ENCODE measurements around the gene DGKK.
"Not testable (repeated sequence)": the region's sequence is repeated elsewhere in the genome, so short reads cannot be mapped to it uniquely, and the experiment has no call there.

Gene DGKK

GRCh38 chrX:50333308-50333707, 137.3 kb downstream of the DGKK start:
- no peak for TF ChIP-seq CTCF (conservative IDR thresholded peaks at IDR 0.05; ENCODE audit: low read depth, low read length)
- DNase-seq (ENCODE audit: low read depth): no peak
- no peak overlapping the region for H3K4me3 ChIP-seq (ENCODE audit: low read depth, low read length)

- not testable (repeated sequence) for H3K4me3 ChIP-seq (ENCODE audit: low read depth, low read length); DNase-seq (ENCODE audit: low read depth)
Measured at GRCh38 chrX:50332668-50333067, 138.0 kb downstream of the DGKK start.

- DNase-seq (ENCODE audit: low read depth): no peak
- no peak overlapping the region for H3K4me3 ChIP-seq (ENCODE audit: low read depth, low read length)
- TF ChIP-seq CTCF (conservative IDR thresholded peaks at IDR 0.05; ENCODE audit: low read depth, low read length): no peak
Measured at GRCh38 chrX:50327235-50327634, 143.4 kb downstream of the DGKK start.

Data from choroid plexus epithelial cell (primary cell).